Tibial nerve (tissue), 4 donors: ENCODE data around the gene DIP2A.

ENCODE experiments used
- CTCF ChIP-seq, 5 experiments: fragments of 200-600 bp in 3 of 5; fragments of 450-650 bp in 2 of 5; sonication (generic) in 3 of 5; IDR thresholded peaks; one replicate each; pipeline ENCODE4 v1.5.1; 2016 to 2019; ENCODE audit warnings: antibody characterized with exemption in 5 of 5, mild to moderate bottlenecking in 3 of 5, moderate library complexity in 2 of 5
- EP300 ChIP-seq, 2 donors: sonication (generic); formaldehyde crosslinking; IDR thresholded peaks; one replicate each; pipeline ENCODE4 v1.6.1; 2017; ENCODE audit warnings: antibody characterized with exemption in 2 of 2, mild to moderate bottlenecking in 1 of 2
- POLR2A ChIP-seq, 2 donors: fragments of 450-650 bp; IDR thresholded peaks; one replicate each; pipeline ENCODE4 v1.6.1; 2017; ENCODE audit warnings: antibody characterized with exemption in 2 of 2, mild to moderate bottlenecking in 2 of 2, moderate library complexity in 2 of 2

GRCh38 chr21:46549650-46550049, 91.0 kb downstream of the DIP2A start:
- TF ChIP-seq CTCF (IDR thresholded peaks at IDR 0.05) (no peak), POLR2A (IDR thresholded peaks at IDR 0.05) (no peak), EP300 (IDR thresholded peaks at IDR 0.05) (no peak)
